ENCODE data around the gene TUBA8. TPM values are rescaled to one million over a fixed set of nuclear protein-coding genes. Genes with fewer than 3 reads are reported as not detected.
"Not testable (repeated sequence)": the region's sequence is repeated elsewhere in the genome, so short reads cannot be mapped to it uniquely, and the experiment has no call there.

The TUBA8 gene
- total RNA-seq, 1 donor from 2014 or later = 0.35 TPM

DNA sequence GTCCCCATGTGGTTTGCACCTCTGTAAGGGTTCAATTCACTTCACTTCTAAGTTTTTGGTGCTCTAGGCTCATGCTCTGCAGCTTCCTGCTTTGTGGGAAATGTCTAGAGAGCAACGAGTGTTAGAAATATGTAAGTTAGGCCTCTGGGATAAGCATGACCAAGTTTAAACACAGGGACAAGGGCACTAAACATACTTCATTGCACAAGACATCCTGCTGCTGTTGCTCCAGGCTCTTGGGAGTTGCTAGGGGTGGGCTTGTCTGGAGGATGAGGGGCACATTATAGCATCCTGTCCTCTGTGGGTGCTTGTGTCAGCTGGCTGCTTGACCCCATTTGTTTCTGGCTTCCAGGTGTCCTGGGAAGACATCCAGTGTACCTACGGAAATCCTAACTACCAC, 62.8 kb downstream of the TUBA8 start:
- not testable (repeated sequence) for DNase-seq (ENCODE audit: low read depth)

Other genes with a start within 250 kb of the TUBA8 start
- gene MICAL3, start 86.2 kb upstream of the TUBA8 start, total RNA-seq = 43.9 and 132 TPM in 2 replicates
- gene PEX26, start 32.8 kb upstream of the TUBA8 start, total RNA-seq = 42.7 and 47.0 TPM in 2 replicates
- gene USP18, start 39.4 kb downstream of the TUBA8 start, total RNA-seq = 1.7 and 12.7 TPM in 2 replicates